ENCODE measurements around the gene PAXX. TPM values are rescaled to one million over a fixed set of nuclear protein-coding genes. Genes with fewer than 3 reads are reported as not detected.

The PAXX gene
- total and polyA plus RNA-seq, 12 donors: 12.7 to 131 (median 17.1) TPM

- Histone ChIP-seq H3K4me3 (peak overlapping the region; percentile 67 to 98 (median 90)), H3K36me3 (peaks cover 0 to 13% (median 0%) of the 10 kb centered on the region in 9 donors), H3K27me3 (peaks cover 0 to 41% (median 17%) of the 10 kb centered on the region in 7 donors), H3K27ac (peak overlapping the region in 9 of 10 donors; percentile 79 to 94 (median 88)), H3K4me1 (peaks cover 8 to 62% (median 48%) of the 10 kb centered on the region in 9 donors), H3K9me3 (peaks cover 0 to 8% (median 0%) of the 10 kb centered on the region in 11 donors)
- WGBS, 2 donors: 50 to 51% methylated on average over 18 of the region's 18 CpGs
- ATAC-seq (no peak), DNase-seq (no peak)
- intact Hi-C loops (cut with DNase I): loop anchor here in 4 of 10 donors (5.0 kb wide), 1 partner anchor 46 kb away; the partner anchor contains the start of gene C8G (in 4 of the 4)
- TF ChIP-seq CTCF (IDR thresholded peaks at IDR 0.05): no peak
These were observed 672 bp downstream of the PAXX start for GRCh38 chr9:136992819-136993369.

- Histone ChIP-seq H3K36me3 (peaks cover 0 to 13% (median 0%) of the 10 kb centered on the region in 9 donors), H3K27ac (peak overlapping the region in 2 of 10 donors; percentile 46 to 81), H3K27me3 (peaks cover 0 to 41% (median 17%) of the 10 kb centered on the region in 7 donors), H3K4me3 (peak overlapping the region in 8 of 10 donors; percentile 9 to 47 (median 30)), H3K4me1 (peaks cover 8 to 71% (median 49%) of the 10 kb centered on the region in 9 donors), H3K9me3 (peaks cover 0 to 8% (median 0%) of the 10 kb centered on the region in 11 donors)
- TF ChIP-seq CTCF (IDR thresholded peaks at IDR 0.05): no peak
- 56 to 65% methylated on average over 54 of the region's 54 CpGs for WGBS, 2 donors
- ATAC-seq (no peak), DNase-seq (no peak)
- intact Hi-C loops (cut with DNase I): loop anchor here in 4 of 10 donors (5.0 kb wide), 1 partner anchor 47 kb away; the partner anchor contains the start of gene C8G (in 4 of the 4)
These were observed 2.1 kb downstream of the PAXX start for GRCh38 chr9:136994180-136994887.

- H3K36me3 ChIP-seq: peaks cover 0 to 13% (median 0%) of the 10 kb centered on the region in 9 donors
- TF ChIP-seq CTCF (IDR thresholded peaks at IDR 0.05): no peak
- peaks cover 0 to 41% (median 17%) of the 10 kb centered on the region in 7 donors for H3K27me3 ChIP-seq
- no peak for DNase-seq
- peaks cover 8 to 76% (median 49%) of the 10 kb centered on the region in 9 donors for H3K4me1 ChIP-seq
- H3K9me3 ChIP-seq: peaks cover 0 to 8% (median 0%) of the 10 kb centered on the region in 11 donors
- peak overlapping the region in 5 of 10 donors; percentile 16 to 81 (median 46) for H3K27ac ChIP-seq
- no peak for ATAC-seq
- intact Hi-C loops (cut with DNase I): loop anchor here in 5 of 10 donors (5.0 kb wide), 1 partner anchor 48 kb away; the partner anchor contains the start of gene C8G (in 5 of the 5)
- WGBS, 2 donors: 15 to 27% methylated on average over 40 of the region's 40 CpGs
- peak overlapping the region in 8 of 10 donors; percentile 9 to 47 (median 30) for H3K4me3 ChIP-seq
These were observed 2.6 kb downstream of the PAXX start for GRCh38 chr9:136994888-136995230.

- intact Hi-C loops (cut with DNase I): loop anchor here in 1 of 10 donors (5.0 kb wide), 1 partner anchor 48 kb away; the partner anchor contains the start of gene C8G
- peaks cover 0 to 7% (median 0%) of the 10 kb centered on the region in 11 donors for H3K9me3 ChIP-seq
These were observed 3.1 kb downstream of the PAXX start for GRCh38 chr9:136995362-136995761.

More at GRCh38 chr9:136995362-136995761, 3.1 kb downstream of the PAXX start:
- H3K27me3 ChIP-seq: peaks cover 0 to 41% (median 17%) of the 10 kb centered on the region in 7 donors
- 21 to 29% methylated on average over 30 of the region's 30 CpGs for WGBS, 2 donors
- DNase-seq (no peak), ATAC-seq (no peak)
- no peak for TF ChIP-seq CTCF (IDR thresholded peaks at IDR 0.05)
- peaks cover 8 to 81% (median 49%) of the 10 kb centered on the region in 9 donors for H3K4me1 ChIP-seq
- peak overlapping the region in 5 of 10 donors; percentile 16 to 81 (median 46) for H3K27ac ChIP-seq
- H3K4me3 ChIP-seq: peak overlapping the region in 9 of 10 donors; percentile 9 to 47 (median 30)
- peaks cover 0 to 13% (median 0%) of the 10 kb centered on the region in 9 donors for H3K36me3 ChIP-seq

All from heart right ventricle (tissue), 16 donors.